Activated CD4-positive, alpha-beta T cell treated with anti-CD3 and anti-CD28 coated beads, Interleukin-2, amount 50 U/mL, for 48 hours (primary cell): Measurements from ENCODE around the gene HOXC13.

Experiments
- DNase-seq, 2 experiments: peaks; one replicate each; pipeline ENCODE4 v3.0.0-alpha.2; 2020

Gene HOXC13

GRCh38 chr12:53971129-53971528, 32.5 kb downstream of the HOXC13 start:
- DNase-seq = no peak

DNA sequence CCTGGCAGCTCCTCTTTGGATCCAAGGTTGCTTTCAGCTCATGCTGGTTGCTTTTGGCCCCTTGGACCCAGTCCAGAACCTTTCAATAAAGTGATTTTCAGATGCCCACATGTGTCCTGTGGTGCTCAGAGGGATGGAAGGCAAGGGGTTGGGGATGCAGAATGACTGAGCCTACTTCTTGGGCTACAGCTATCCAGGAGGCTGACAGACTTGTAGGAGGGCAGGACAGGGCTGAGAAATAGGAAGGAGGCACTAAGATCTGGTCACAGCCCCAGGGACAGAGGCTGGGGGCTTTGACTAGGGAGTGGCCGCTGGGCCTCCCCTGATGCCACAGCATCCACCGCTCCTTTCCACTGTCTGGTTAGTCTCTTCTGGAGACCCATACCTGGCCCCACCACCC, 33.1 kb downstream of the HOXC13 start:
- DNase-seq = no peak

- no peak for DNase-seq
Observed at GRCh38 chr12:53972152-53972702, 33.6 kb downstream of the HOXC13 start.

GRCh38 chr12:53972722-53973235, 34.1 kb downstream of the HOXC13 start, which contains the start of gene HOXC11:
Gene HOXC11, plus strand, starts transcription at chr12:53973126. Its CDS starts 116 bp downstream, at chr12:53973242.
- DNase-seq = no peak

GRCh38 chr12:53973236-53974042, 34.8 kb downstream of the HOXC13 start:
- no peak for DNase-seq

- DNase-seq = peak in 1 of 2 experiments; percentile 22
Observed at GRCh38 chr12:53974084-53975063, 35.7 kb downstream of the HOXC13 start, which contains the start of gene HOTAIR. Gene HOTAIR, minus strand, starts transcription at chr12:53974954.

- DNase-seq = no peak
Observed at GRCh38 chr12:53975064-53975471, 36.4 kb downstream of the HOXC13 start.

- no peak for DNase-seq
Observed at GRCh38 chr12:53975479-53976152, 37.0 kb downstream of the HOXC13 start.

DNA sequence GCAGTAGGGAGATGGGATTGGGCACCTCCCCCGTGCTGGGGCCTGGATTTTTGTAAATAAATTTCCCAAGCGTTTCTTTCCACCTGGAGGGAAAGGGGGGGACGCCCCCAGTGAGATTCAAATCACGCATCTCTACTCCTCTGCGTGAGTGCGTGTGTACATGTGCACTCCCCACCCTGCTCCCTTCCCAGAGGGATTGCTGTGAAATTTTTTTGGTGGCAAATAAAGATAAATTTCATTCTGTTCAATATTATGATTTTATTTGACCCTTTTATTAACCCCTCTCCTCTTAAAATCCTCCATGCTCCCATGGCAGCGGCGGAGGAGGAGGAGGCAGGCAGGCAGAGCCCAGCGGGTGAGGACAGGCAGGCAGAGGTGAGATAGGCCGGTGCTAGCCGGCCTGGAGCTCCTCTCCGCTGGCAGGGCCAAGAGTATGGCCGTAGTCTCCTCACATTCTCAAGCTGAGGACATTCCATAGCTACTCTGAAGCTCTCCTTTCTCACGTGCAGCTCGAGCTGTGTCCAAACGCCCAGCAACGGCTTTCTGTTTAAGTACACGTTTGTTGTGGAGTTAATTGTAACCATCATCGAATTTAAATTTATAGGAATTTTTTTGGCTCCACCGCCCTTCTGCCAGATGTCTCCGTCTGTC, 37.7 kb downstream of the HOXC13 start:
- DNase-seq = no peak

GRCh38 chr12:53976823-53977595, 38.4 kb downstream of the HOXC13 start:
- DNase-seq = no peak

- DNase-seq = no peak
Observed at GRCh38 chr12:53977596-53978445, 39.2 kb downstream of the HOXC13 start.

- DNase-seq = no peak
Observed at GRCh38 chr12:53978477-53979356, 40.1 kb downstream of the HOXC13 start.

- no peak for DNase-seq
Observed at GRCh38 chr12:53980104-53980801, 41.6 kb downstream of the HOXC13 start.

DNA sequence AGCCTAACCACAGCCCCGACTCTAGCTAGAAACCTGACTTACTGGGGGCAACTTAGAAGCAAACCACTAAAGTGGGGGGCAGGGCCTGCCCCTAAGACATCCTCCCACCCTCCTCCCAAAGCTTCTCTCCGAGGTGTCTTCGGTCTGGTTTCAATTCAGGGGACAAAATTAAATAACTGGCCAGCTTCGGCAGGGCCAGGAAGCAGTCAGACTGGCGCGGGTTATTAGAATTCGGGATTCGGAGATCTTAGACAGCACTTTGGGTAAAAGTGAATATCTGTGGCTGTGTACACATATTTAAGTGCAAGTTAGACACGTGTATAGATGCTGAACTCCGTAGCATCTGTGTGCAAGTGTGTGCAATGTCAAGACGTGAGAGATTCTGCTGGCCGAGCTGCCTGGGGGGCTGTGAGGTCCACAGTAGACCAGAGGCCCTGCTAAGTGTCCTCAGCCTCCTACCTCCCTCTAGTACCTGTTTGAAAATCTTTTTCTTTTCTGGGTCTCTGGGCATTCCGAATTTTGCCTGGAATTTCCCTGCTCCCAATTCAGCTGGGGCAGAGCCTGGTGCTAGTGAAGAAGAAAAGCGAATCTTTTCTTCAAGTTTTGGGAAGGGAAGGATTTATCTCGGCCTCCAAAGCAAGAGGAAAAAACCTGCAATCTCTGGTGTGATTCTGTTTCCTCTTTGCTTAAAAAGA, 42.3 kb downstream of the HOXC13 start:
- DNase-seq = no peak

- no peak for DNase-seq
Observed at GRCh38 chr12:53981634-53982565, 43.3 kb downstream of the HOXC13 start.
